Neural crest cell (in vitro differentiated cells): ENCODE measurements around the gene YIF1B. TPM values are rescaled to one million over a fixed set of nuclear protein-coding genes. Genes with fewer than 3 reads are reported as not detected.
"Not testable (repeated sequence)": the region's sequence is repeated elsewhere in the genome, so short reads cannot be mapped to it uniquely, and the experiment has no call there.

Experiments used
- DNase-seq: peaks from one replicate; pipeline ENCODE4 v3.0.0; 2021; ENCODE audit warnings: low read depth, mixed read lengths, low spot score
- H3K27ac Mint-ChIP-seq: one replicate; pipeline ENCODE4 v1.8.0; 2021; ENCODE audit warnings: mild to moderate bottlenecking, mixed read lengths; ENCODE audit not compliant: unreplicated experiment
- H3K27me3 Mint-ChIP-seq: 2 replicates; pipeline ENCODE4 v1.8.0; 2021; ENCODE audit warnings: low read depth, mild to moderate bottlenecking, mixed read lengths
- H3K36me3 Mint-ChIP-seq: 2 replicates; pipeline ENCODE4 v1.8.0; 2021; ENCODE audit warnings: low read depth, mild to moderate bottlenecking, mixed read lengths
- H3K4me1 Mint-ChIP-seq: 2 replicates; pipeline ENCODE4 v1.8.0; 2021; ENCODE audit warnings: mixed read lengths
- H3K4me3 Mint-ChIP-seq: one replicate; pipeline ENCODE4 v1.8.0; 2021; ENCODE audit warnings: mild to moderate bottlenecking, mixed read lengths
- H3K9me3 Mint-ChIP-seq: 2 replicates; pipeline ENCODE4 v1.8.0; 2021; ENCODE audit warnings: mixed read lengths
- total RNA-seq: library from RNA; stranded (reverse); gene quantifications from 2 replicates; pipeline ENCODE4 v1.2.1, GENCODE V29; 2021
- TF ChIP-seq, protein P1 (sequence below): fragments of 200-600 bp; sonication (generic); conservative IDR thresholded peaks from 2 replicates; pipeline ENCODE4 v1.5.0; 2021; ENCODE audit warnings: antibody characterized with exemption, mild to moderate bottlenecking

The YIF1B gene
- total RNA-seq, 1 donor from 2014 or later = 45.7 TPM

DNA sequence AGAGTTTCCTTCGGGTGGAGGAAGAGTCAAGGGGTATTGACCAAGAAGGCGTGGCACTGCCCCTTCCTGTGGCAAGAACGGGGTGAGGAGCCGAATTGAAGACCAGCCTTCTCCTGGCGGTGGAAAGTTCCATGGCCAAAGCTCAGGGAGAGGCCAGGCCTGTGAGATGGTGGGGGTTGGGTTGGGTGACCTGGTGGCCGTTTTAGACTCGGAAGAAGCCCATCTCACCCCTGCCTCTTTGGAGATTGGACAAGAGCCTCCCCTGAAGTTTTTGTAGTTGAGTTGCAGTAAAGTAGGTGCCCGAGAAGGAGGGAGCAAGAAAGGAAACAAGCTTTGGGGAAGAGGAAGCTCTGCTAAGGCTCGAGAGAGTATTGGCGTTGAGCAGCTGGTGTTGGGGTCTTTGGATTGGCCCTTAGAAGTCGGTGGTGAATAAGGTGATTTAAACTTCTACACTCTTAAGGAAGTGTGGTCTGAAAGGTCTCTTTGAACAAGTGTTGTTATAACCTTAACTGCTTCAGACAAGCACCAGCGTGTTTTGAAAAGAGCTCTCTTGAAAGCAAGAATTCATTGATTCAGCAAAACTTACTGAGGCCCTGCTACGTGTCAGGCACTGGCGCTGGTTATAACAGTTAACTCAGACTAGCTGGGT, 50.4 kb downstream of the YIF1B start:
- TF ChIP-seq, protein P1, sequence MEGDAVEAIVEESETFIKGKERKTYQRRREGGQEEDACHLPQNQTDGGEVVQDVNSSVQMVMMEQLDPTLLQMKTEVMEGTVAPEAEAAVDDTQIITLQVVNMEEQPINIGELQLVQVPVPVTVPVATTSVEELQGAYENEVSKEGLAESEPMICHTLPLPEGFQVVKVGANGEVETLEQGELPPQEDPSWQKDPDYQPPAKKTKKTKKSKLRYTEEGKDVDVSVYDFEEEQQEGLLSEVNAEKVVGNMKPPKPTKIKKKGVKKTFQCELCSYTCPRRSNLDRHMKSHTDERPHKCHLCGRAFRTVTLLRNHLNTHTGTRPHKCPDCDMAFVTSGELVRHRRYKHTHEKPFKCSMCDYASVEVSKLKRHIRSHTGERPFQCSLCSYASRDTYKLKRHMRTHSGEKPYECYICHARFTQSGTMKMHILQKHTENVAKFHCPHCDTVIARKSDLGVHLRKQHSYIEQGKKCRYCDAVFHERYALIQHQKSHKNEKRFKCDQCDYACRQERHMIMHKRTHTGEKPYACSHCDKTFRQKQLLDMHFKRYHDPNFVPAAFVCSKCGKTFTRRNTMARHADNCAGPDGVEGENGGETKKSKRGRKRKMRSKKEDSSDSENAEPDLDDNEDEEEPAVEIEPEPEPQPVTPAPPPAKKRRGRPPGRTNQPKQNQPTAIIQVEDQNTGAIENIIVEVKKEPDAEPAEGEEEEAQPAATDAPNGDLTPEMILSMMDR = peak; percentile 3
- peaks cover 28% of the 10 kb centered on the region for H3K27me3 Mint-ChIP-seq
- no peaks in the 10 kb centered on the region for H3K9me3 Mint-ChIP-seq
- no peak overlapping the region for H3K27ac Mint-ChIP-seq
- peak overlapping the region; percentile 76 for H3K4me3 Mint-ChIP-seq
- DNase-seq = no peak
- H3K4me1 Mint-ChIP-seq = peaks cover 42% of the 10 kb centered on the region
- H3K36me3 Mint-ChIP-seq = no peaks in the 10 kb centered on the region

- H3K4me1 Mint-ChIP-seq = peaks cover 37% of the 10 kb centered on the region
- DNase-seq = peak; percentile 47
- peak within 1 kb of the TSS; percentile 76 for H3K4me3 Mint-ChIP-seq
- H3K27ac Mint-ChIP-seq = no peak within 1 kb of the TSS
- no peaks in the 10 kb centered on the region for H3K9me3 Mint-ChIP-seq
- peaks cover 28% of the 10 kb centered on the region for H3K27me3 Mint-ChIP-seq
- TF ChIP-seq, protein P1 = peak; percentile 18
- H3K36me3 Mint-ChIP-seq = no peaks in the 10 kb centered on the region
Measured at GRCh38 chr19:38264486-38265212, 51.1 kb downstream of the YIF1B start, which contains the start of gene SPINT2. Gene SPINT2, plus strand, starts transcription at chr19:38264573. Its CDS starts 320 bp downstream, at chr19:38264893.

- DNase-seq = no peak
- H3K4me1 Mint-ChIP-seq = peaks cover 37% of the 10 kb centered on the region
- TF ChIP-seq, protein P1 = no peak
- peak overlapping the region; percentile 69 for H3K4me3 Mint-ChIP-seq
- H3K36me3 Mint-ChIP-seq = no peaks in the 10 kb centered on the region
- no peaks in the 10 kb centered on the region for H3K9me3 Mint-ChIP-seq
- peaks cover 32% of the 10 kb centered on the region for H3K27me3 Mint-ChIP-seq
- H3K27ac Mint-ChIP-seq = no peak overlapping the region
Measured at GRCh38 chr19:38263689-38264485, 51.9 kb downstream of the YIF1B start.

DNA sequence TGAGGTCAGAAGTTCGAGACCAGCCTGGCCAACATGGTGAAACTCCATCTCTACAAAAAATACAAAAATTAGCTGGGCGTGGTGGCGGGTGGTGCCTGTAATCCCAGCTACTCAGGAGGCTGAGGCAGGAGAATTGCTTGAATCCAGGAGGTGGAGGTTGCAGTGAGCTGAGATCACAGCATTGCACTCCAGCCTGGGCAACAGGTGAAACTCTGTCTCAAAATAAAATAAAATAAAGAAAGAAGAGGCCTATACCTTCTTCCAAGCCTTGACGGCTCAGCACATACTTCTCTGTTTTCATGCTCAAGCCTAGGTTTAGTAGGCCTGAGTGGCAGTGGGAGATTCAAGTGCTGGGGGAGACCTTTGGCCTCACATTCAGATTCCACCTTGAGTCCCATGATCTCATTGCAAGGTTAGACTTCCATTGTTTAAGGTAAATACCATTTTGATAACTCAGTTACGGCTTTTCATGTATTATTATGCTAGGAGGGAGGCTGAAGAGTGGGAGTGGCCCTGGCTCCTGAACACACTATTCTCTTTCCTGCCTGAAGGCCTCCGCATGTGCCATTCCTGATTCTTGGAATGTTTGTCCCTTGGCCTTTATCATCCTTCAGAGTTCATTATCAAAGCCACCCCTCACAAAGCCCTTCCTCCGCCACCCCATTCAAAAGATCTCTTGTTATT, 53.0 kb downstream of the YIF1B start:
- DNase-seq = no peak
- H3K4me1 Mint-ChIP-seq = peaks cover 31% of the 10 kb centered on the region
- no peak overlapping the region for H3K27ac Mint-ChIP-seq
- TF ChIP-seq, protein P1 = no peak
- no peaks in the 10 kb centered on the region for H3K9me3 Mint-ChIP-seq
- peaks cover 36% of the 10 kb centered on the region for H3K27me3 Mint-ChIP-seq
- peak overlapping the region; percentile 73 for H3K4me3 Mint-ChIP-seq
- H3K36me3 Mint-ChIP-seq = no peaks in the 10 kb centered on the region

DNA sequence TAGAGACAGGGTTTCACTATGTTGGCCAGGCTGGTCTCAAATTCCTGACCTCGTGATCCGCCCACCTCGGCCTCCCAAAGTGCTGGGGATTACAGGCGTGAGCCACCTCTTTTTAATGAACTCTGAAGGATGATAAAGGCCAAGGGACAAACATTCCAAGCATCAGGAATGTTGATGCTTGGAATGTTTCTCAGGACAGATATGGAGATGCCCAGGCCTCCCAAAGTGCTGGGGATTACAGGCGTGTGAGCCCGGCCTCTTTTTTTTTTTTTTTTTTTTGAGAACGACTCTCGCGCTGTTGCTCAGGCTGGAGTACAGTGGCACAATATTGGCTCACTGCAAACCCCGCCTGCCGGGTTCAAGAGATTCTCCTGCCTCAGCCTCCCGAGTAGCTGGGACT, 53.8 kb downstream of the YIF1B start:
- peaks cover 38% of the 10 kb centered on the region for H3K27me3 Mint-ChIP-seq
- H3K27ac Mint-ChIP-seq, H3K4me3 Mint-ChIP-seq: not testable (repeated sequence)

More for the DNA sequence above, 53.8 kb downstream of the YIF1B start:
- peaks cover 24% of the 10 kb centered on the region for H3K4me1 Mint-ChIP-seq
- not testable (repeated sequence) for DNase-seq, H3K9me3 Mint-ChIP-seq, H3K36me3 Mint-ChIP-seq
